ENCODE results near the gene MCCC2.
"Not testable (repeated sequence)": the region's sequence is repeated elsewhere in the genome, so short reads cannot be mapped to it uniquely, and the experiment has no call there.

MCCC2 gene

GRCh38 chr5:71600783-71601182, 13.6 kb downstream of the MCCC2 start:
- DNase-seq, result no peak

GRCh38 chr5:71601222-71602026, 14.3 kb downstream of the MCCC2 start:
- peak; percentile 35 for DNase-seq

- DNase-seq, result not testable (repeated sequence)
These were observed 22.8 kb downstream of the MCCC2 start for GRCh38 chr5:71609916-71610315.

- no peak for DNase-seq
These were observed 28.7 kb downstream of the MCCC2 start for GRCh38 chr5:71615809-71616208.

- DNase-seq, result no peak
These were observed 33.5 kb downstream of the MCCC2 start for GRCh38 chr5:71620630-71621029.

- DNase-seq, result no peak
These were observed 34.1 kb downstream of the MCCC2 start for GRCh38 chr5:71621268-71621667.

GRCh38 chr5:71621741-71622140, 34.6 kb downstream of the MCCC2 start:
- no peak for DNase-seq

GRCh38 chr5:71623221-71623794, 36.2 kb downstream of the MCCC2 start:
- DNase-seq, result no peak

GRCh38 chr5:71629950-71630349, 42.8 kb downstream of the MCCC2 start:
- no peak for DNase-seq

- DNase-seq, result no peak
These were observed 43.9 kb downstream of the MCCC2 start for GRCh38 chr5:71631070-71631469.

GRCh38 chr5:71632168-71632567, 45.0 kb downstream of the MCCC2 start:
- DNase-seq, result no peak

GRCh38 chr5:71633255-71634155, 46.4 kb downstream of the MCCC2 start:
- DNase-seq, result no peak

GRCh38 chr5:71637133-71637532, 50.0 kb downstream of the MCCC2 start:
- DNase-seq, result no peak

- DNase-seq, result no peak
These were observed 53.3 kb downstream of the MCCC2 start for GRCh38 chr5:71640408-71640807.

- DNase-seq, result no peak
These were observed 57.9 kb downstream of the MCCC2 start for GRCh38 chr5:71645030-71645429.

GRCh38 chr5:71650940-71651339, 63.8 kb downstream of the MCCC2 start:
- not testable (repeated sequence) for DNase-seq

- DNase-seq, result no peak
These were observed 64.4 kb downstream of the MCCC2 start for GRCh38 chr5:71651579-71651978.

- no peak for DNase-seq
These were observed 65.2 kb downstream of the MCCC2 start for GRCh38 chr5:71652349-71652748.

- DNase-seq, result no peak
These were observed 65.8 kb downstream of the MCCC2 start for GRCh38 chr5:71652803-71653543.

- no peak for DNase-seq
These were observed 71.9 kb downstream of the MCCC2 start for GRCh38 chr5:71658916-71659662.

- DNase-seq, result no peak
These were observed 75.2 kb downstream of the MCCC2 start for GRCh38 chr5:71662381-71662780.

Measured in GOT3 (cell line).